DND-41 (cell line): ENCODE data around the gene NINL.

ENCODE experiments used
- ATAC-seq: fragments of 200-7000 bp; cut with Tn5 transposase; 3 replicates; pipeline ENCODE4 v1.9.1; 2021; ENCODE audit warnings: low read depth; ENCODE audit not compliant: insufficient read depth
- DNase-seq: peaks from one replicate; pipeline ENCODE4 v3.0.0-alpha.2; 2020
- H2AFZ ChIP-seq: 2 replicates; pipeline ENCODE4 v1.6.0; 2012; ENCODE audit warnings: low read depth, low read length
- H3K27ac ChIP-seq: 2 replicates; pipeline ENCODE4 v1.5.1; 2012; ENCODE audit warnings: low read length, inconsistent platforms
- H3K27me3 ChIP-seq: fragments of 200-600 bp; sonication (generic); 2 replicates; pipeline ENCODE4 v1.6.0; 2012; ENCODE audit warnings: low read length, mild to moderate bottlenecking, inconsistent platforms; ENCODE audit not compliant: insufficient read depth, poor library complexity
- H3K36me3 ChIP-seq: 2 replicates; pipeline ENCODE4 v1.5.1; 2012; ENCODE audit warnings: low read length, inconsistent platforms; ENCODE audit not compliant: insufficient read depth
- H3K4me1 ChIP-seq: 2 replicates; pipeline ENCODE4 v1.5.1; 2012; ENCODE audit warnings: mild to moderate bottlenecking, low read length; ENCODE audit not compliant: insufficient read depth
- H3K4me2 ChIP-seq: 2 replicates; pipeline ENCODE4 v1.6.0; 2012; ENCODE audit warnings: mild to moderate bottlenecking, moderate library complexity, low read length, inconsistent platforms; ENCODE audit not compliant: insufficient read depth
- H3K4me3 ChIP-seq, 2 experiments: fragments of 200-600 bp in 1 of 2; shearing (Covaris generic) in 1 of 2; 2 replicates each; pipeline ENCODE4 v1.5.1; 2012 to 2016; ENCODE audit warnings: inconsistent platforms in 2 of 2, low read length in 2 of 2, mild to moderate bottlenecking in 2 of 2, low read depth in 1 of 2, moderate library complexity in 1 of 2
- H3K79me2 ChIP-seq: 2 replicates; pipeline ENCODE4 v1.6.0; 2012; ENCODE audit warnings: low read length, inconsistent platforms; ENCODE audit not compliant: insufficient read depth
- H3K9ac ChIP-seq: 2 replicates; pipeline ENCODE4 v1.6.0; 2012; ENCODE audit warnings: low read depth, mild to moderate bottlenecking, inconsistent platforms, low read length, moderate library complexity
- H3K9me3 ChIP-seq: 2 replicates; pipeline ENCODE4 v1.5.1; 2012; ENCODE audit warnings: low read length, moderate library complexity, mild to moderate bottlenecking, inconsistent platforms; ENCODE audit not compliant: insufficient read depth, severe bottlenecking
- H4K20me1 ChIP-seq: 2 replicates; pipeline ENCODE4 v1.6.0; 2012; ENCODE audit warnings: low read length; ENCODE audit not compliant: insufficient read depth
- CTCF ChIP-seq: IDR thresholded peaks from 2 replicates; pipeline ENCODE4 v1.5.1; 2012; ENCODE audit warnings: borderline replicate concordance, low read length, moderate library complexity, mild to moderate bottlenecking; ENCODE audit not compliant: poor library complexity, severe bottlenecking; ENCODE audit errors: extremely low read depth
- EZH2 ChIP-seq: IDR thresholded peaks from 3 replicates; pipeline ENCODE4 v1.6.1; 2012; ENCODE audit warnings: borderline replicate concordance, low read depth, mild to moderate bottlenecking, moderate library complexity, low read length, inconsistent platforms; ENCODE audit not compliant: severe bottlenecking

The NINL gene

GRCh38 chr20:25496165-25496967, 89.0 kb downstream of the NINL start:
- peaks cover 50% of the 10 kb centered on the region for H3K36me3 ChIP-seq
- no peak overlapping the region for H2AFZ ChIP-seq
- ATAC-seq (0 out of 3 replicates have a peak, but pooled peaks have one; percentile 15), DNase-seq (no peak)
- no peaks in the 10 kb centered on the region for H3K79me2 ChIP-seq
- no peaks in the 10 kb centered on the region for H3K27me3 ChIP-seq
- peak overlapping the region; percentile 37; the same call in 1 of the 2 replicates for H3K27ac ChIP-seq
- no peaks in the 10 kb centered on the region for H3K9me3 ChIP-seq
- H3K9ac ChIP-seq = no peak overlapping the region
- no peaks in the 10 kb centered on the region for H4K20me1 ChIP-seq
- TF ChIP-seq EZH2 (no peak), CTCF (no peak)
- no peak overlapping the region for H3K4me3 ChIP-seq
- H3K4me2 ChIP-seq = no peak overlapping the region
- no peaks in the 10 kb centered on the region for H3K4me1 ChIP-seq

GRCh38 chr20:25495189-25495824, 90.0 kb downstream of the NINL start:
- no peak overlapping the region for H3K4me2 ChIP-seq
- no peak overlapping the region for H3K9ac ChIP-seq
- peaks cover 50% of the 10 kb centered on the region for H3K36me3 ChIP-seq
- no peak overlapping the region for H3K27ac ChIP-seq
- no peaks in the 10 kb centered on the region for H3K27me3 ChIP-seq
- H3K4me3 ChIP-seq = no peak overlapping the region
- H4K20me1 ChIP-seq = no peaks in the 10 kb centered on the region
- no peak overlapping the region for H2AFZ ChIP-seq
- H3K4me1 ChIP-seq = no peaks in the 10 kb centered on the region
- DNase-seq (no peak), ATAC-seq (no peak)
- H3K9me3 ChIP-seq = no peaks in the 10 kb centered on the region
- no peak for TF ChIP-seq CTCF
- no peak for TF ChIP-seq EZH2
- H3K79me2 ChIP-seq = no peaks in the 10 kb centered on the region

- peak; percentile 10; the same call in 1 of the 3 replicates for ATAC-seq
- Histone ChIP-seq H3K27me3 (no peaks in the 10 kb centered on the region), H3K9me3 (no peaks in the 10 kb centered on the region), H3K4me3 (no peak overlapping the region), H3K9ac (no peak overlapping the region), H3K4me2 (no peak overlapping the region), H3K79me2 (no peaks in the 10 kb centered on the region), H3K36me3 (peaks cover 55% of the 10 kb centered on the region), H3K27ac (no peak overlapping the region), H4K20me1 (no peaks in the 10 kb centered on the region), H2AFZ (no peak overlapping the region), H3K4me1 (no peaks in the 10 kb centered on the region)
- DNase-seq = no peak
- TF ChIP-seq CTCF (no peak), EZH2 (no peak)
Observed at GRCh38 chr20:25494506-25495188, 90.7 kb downstream of the NINL start.
